Upper lobe of right lung (tissue), 1 donor: ENCODE data around the gene VWF. TPM values are rescaled to one million over a fixed set of nuclear protein-coding genes. Genes with fewer than 3 reads are reported as not detected.
"Not testable (repeated sequence)": the region's sequence is repeated elsewhere in the genome, so short reads cannot be mapped to it uniquely, and the experiment has no call there.

Source experiments
- ATAC-seq: fragments of 200-7000 bp; cut with Tn5 transposase; one replicate; pipeline ENCODE4 v1.9.1; 2020; ENCODE audit warnings: mild to moderate bottlenecking, moderate library complexity
- DNase-seq: peaks from one replicate; pipeline ENCODE4 v3.0.0-alpha.2; 2020
- H3K27ac ChIP-seq: fragments of 200-600 bp; one replicate; pipeline ENCODE4 v1.8.0; 2022
- H3K27me3 ChIP-seq: fragments of 200-600 bp; one replicate; pipeline ENCODE4 v1.8.0; 2022; ENCODE audit warnings: mild to moderate bottlenecking
- H3K36me3 ChIP-seq: fragments of 200-600 bp; one replicate; pipeline ENCODE4 v1.8.0; 2022
- H3K4me1 ChIP-seq: fragments of 200-600 bp; one replicate; pipeline ENCODE4 v1.8.0; 2022
- H3K4me3 ChIP-seq: fragments of 200-600 bp; one replicate; pipeline ENCODE4 v1.8.0; 2022; ENCODE audit warnings: mild to moderate bottlenecking
- H3K9me3 ChIP-seq: fragments of 200-600 bp; one replicate; pipeline ENCODE4 v1.8.0; 2022
- intact Hi-C: fragments of 100-400 bp; cut with DNase I; formaldehyde crosslinking; loops from one replicate; pipeline ENCODE4 v1.11.0; 2022
- total RNA-seq: library from RNA; stranded (reverse); fragmentation: NEBNext Ultra II Directional; extraction: Animal tissue kit (Norgen Biotek cat#: 25700); gene quantifications from one replicate; pipeline ENCODE4 v1.2.1, GENCODE V29; 2021
- TF ChIP-seq, protein P1 (sequence below): fragments of 200-600 bp; IDR thresholded peaks from one replicate; pipeline ENCODE4 v1.8.0; 2022; ENCODE audit warnings: antibody characterized with exemption
- donor health status: DM: no; HTN: yes; CAD: no; lungs with severe emphysema.

Gene VWF
- total RNA-seq, 1 donor from 2014 or later, result 729 TPM

DNA sequence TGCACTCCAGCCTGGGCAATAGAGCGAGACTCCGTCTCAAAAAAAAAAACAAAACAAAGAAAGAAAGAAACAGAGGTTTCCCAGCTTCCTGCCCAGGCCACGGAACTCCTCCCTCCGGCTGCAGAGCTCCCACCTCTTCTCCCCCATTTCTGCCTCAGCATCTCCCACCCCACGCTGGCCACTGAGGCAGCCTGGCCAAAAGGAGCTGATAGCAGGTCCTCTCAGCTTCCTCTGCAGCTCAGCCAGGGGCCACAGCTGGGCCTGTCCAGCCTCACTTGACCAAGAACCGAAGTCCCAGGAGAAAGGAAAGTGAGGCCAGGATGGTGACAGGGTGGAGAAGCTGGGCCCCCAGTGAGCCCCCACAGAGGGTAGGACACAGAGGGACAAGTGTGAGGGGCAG is 42.3 kb upstream of the VWF start:
- H3K27ac ChIP-seq, result peak overlapping the region; percentile 81
- DNase-seq, result peak; percentile 64

DNA sequence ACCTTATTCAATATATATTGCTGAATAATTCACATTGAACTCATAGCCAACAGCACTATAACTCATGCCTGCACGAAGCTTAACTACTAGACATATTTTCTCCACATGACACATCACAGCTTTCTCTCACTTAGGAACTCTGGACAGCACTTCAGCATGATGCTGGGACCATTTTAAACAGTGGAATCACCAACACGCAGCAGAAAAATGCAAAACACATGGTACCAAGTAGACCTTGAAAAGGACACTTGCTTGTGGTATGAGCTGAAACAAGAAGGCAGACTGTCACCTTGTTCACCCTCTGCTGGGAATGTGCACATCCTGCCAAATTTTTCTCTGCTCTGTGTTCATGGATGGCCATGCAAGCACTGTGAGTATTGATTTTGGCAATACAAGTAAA is 40.9 kb upstream of the VWF start:
- no peaks in the 10 kb centered on the region for H3K36me3 ChIP-seq
- TF ChIP-seq, protein P1, sequence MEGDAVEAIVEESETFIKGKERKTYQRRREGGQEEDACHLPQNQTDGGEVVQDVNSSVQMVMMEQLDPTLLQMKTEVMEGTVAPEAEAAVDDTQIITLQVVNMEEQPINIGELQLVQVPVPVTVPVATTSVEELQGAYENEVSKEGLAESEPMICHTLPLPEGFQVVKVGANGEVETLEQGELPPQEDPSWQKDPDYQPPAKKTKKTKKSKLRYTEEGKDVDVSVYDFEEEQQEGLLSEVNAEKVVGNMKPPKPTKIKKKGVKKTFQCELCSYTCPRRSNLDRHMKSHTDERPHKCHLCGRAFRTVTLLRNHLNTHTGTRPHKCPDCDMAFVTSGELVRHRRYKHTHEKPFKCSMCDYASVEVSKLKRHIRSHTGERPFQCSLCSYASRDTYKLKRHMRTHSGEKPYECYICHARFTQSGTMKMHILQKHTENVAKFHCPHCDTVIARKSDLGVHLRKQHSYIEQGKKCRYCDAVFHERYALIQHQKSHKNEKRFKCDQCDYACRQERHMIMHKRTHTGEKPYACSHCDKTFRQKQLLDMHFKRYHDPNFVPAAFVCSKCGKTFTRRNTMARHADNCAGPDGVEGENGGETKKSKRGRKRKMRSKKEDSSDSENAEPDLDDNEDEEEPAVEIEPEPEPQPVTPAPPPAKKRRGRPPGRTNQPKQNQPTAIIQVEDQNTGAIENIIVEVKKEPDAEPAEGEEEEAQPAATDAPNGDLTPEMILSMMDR, result no peak
- H3K4me3 ChIP-seq, result no peak overlapping the region
- DNase-seq, result no peak
- no peaks in the 10 kb centered on the region for H3K9me3 ChIP-seq
- no peaks in the 10 kb centered on the region for H3K27me3 ChIP-seq
- no peak overlapping the region for H3K27ac ChIP-seq
- intact Hi-C loops, result no loop called here
- peaks cover 27% of the 10 kb centered on the region for H3K4me1 ChIP-seq
- no peak for ATAC-seq

More for the DNA sequence above, 42.3 kb upstream of the VWF start:
- H3K4me1 ChIP-seq, result peaks cover 20% of the 10 kb centered on the region
- no peak overlapping the region for H3K4me3 ChIP-seq
- H3K9me3 ChIP-seq, result no peaks in the 10 kb centered on the region
- no peaks in the 10 kb centered on the region for H3K27me3 ChIP-seq
- intact Hi-C loops, result no loop called here
- H3K36me3 ChIP-seq, result no peaks in the 10 kb centered on the region
- TF ChIP-seq, protein P1, result no peak
- no peak for ATAC-seq

DNA sequence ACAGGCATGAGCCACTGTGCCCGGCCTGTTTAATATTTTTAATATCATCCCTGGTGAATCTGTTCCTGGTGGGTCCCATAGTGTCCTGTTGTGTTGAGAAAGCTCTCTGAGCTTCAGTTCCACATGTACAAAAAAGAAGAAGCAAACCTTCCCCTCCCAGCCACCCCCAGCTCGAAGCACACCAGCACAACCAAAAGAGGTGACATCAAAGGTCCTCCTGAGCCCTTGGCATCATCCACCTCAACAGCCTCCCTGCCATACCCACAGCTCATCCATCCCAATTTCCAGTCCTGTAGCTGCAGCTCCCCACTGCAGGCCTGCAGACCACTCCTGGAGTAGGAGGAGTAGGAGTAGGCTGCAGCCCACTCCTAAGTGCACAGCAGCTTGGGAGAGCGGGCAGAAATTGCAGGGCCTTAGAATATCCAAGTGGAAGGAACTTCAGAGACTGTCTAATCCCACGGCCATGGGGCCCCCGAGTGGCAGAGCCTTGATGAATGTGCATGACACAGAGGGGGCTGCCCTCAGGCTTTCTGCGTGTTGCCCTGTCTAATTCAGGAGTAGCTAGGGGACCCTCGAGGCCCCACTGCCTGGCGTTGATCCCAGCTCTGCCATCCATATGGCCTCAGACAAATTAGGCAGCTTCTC is 39.1 kb upstream of the VWF start:
- H3K4me3 ChIP-seq, result no peak overlapping the region
- DNase-seq (peak; percentile 54), ATAC-seq (no peak)
- peaks cover 21% of the 10 kb centered on the region for H3K4me1 ChIP-seq
- no peaks in the 10 kb centered on the region for H3K36me3 ChIP-seq
- intact Hi-C loops, result no loop called here
- TF ChIP-seq, protein P1, result no peak
- no peaks in the 10 kb centered on the region for H3K9me3 ChIP-seq
- H3K27me3 ChIP-seq, result no peaks in the 10 kb centered on the region
- no peak overlapping the region for H3K27ac ChIP-seq

DNA sequence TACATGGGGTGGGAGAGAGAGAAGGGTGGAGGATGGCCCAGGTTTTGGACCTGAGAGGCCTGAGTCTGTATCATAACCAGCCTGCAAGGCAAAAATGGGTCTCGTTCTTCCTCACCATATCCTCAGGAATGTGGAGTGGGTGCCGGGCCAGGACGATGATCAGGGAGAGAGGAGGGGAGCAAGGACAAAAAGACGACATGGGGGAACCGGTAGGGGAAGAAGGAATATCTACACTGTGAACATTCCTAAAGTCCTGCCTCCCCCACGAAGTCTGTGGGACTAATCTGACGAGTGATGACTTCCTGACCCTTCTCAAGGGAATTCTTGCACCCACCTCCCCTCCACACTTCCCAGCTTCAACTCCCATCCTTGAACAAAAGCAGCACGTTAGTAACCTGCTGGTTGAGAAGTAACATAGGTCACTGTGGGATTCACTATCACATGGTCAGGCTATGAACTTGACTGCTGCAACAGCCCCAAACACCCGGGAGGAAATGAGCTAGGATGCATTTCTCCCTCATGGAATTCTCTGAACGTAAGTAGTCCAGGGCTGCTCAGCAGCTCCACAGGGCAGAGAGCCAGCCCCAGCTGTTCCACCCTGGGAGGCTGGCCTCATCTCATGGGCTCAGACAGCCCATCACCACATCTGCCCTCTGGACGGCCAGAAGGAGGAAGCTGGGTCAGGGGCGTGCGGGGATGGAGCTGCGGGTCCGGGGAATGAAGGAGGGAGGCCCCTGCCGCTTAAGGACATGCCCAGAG is 36.8 kb upstream of the VWF start:
- DNase-seq, result peak; percentile 60
- H3K36me3 ChIP-seq, result no peaks in the 10 kb centered on the region
- H3K9me3 ChIP-seq, result no peaks in the 10 kb centered on the region
- no peaks in the 10 kb centered on the region for H3K27me3 ChIP-seq
- peak; percentile 43 for ATAC-seq
- H3K27ac ChIP-seq, result no peak overlapping the region
- intact Hi-C loops, result no loop called here
- H3K4me1 ChIP-seq, result peaks cover 7% of the 10 kb centered on the region
- TF ChIP-seq, protein P1, result no peak
- H3K4me3 ChIP-seq, result no peak overlapping the region

DNA sequence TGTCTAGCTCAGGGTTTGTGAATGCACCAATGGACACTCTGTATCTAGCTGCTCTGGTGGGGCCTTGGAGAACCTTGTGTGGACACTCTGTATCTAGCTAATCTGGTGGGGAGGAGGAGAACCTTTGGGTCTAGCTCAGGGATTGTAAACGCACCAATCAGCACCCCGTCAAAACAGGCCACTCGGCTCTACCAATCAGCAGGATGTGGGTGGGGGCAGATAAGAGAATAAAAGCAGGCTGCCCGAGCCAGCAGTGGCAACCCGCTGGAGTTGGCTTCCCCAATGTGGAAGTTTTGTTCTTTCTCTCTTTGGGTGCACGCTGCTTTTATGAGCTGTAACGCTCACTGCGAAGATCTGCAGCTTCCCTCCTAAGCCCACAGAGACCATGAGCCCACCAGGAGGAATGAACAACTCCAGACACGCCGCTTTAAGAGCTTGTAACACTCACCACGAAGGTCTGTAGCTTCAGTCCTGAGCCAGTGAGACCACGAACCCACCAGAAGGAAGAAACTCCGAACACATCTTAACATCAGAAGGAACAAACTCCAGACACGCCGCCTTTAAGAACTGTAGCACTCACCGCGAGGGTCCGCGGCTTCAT is 35.7 kb upstream of the VWF start:
- DNase-seq, intact Hi-C loops, H3K4me1 ChIP-seq, ATAC-seq, H3K27me3 ChIP-seq, H3K27ac ChIP-seq, H3K4me3 ChIP-seq, H3K9me3 ChIP-seq, H3K36me3 ChIP-seq: not testable (repeated sequence)

DNA sequence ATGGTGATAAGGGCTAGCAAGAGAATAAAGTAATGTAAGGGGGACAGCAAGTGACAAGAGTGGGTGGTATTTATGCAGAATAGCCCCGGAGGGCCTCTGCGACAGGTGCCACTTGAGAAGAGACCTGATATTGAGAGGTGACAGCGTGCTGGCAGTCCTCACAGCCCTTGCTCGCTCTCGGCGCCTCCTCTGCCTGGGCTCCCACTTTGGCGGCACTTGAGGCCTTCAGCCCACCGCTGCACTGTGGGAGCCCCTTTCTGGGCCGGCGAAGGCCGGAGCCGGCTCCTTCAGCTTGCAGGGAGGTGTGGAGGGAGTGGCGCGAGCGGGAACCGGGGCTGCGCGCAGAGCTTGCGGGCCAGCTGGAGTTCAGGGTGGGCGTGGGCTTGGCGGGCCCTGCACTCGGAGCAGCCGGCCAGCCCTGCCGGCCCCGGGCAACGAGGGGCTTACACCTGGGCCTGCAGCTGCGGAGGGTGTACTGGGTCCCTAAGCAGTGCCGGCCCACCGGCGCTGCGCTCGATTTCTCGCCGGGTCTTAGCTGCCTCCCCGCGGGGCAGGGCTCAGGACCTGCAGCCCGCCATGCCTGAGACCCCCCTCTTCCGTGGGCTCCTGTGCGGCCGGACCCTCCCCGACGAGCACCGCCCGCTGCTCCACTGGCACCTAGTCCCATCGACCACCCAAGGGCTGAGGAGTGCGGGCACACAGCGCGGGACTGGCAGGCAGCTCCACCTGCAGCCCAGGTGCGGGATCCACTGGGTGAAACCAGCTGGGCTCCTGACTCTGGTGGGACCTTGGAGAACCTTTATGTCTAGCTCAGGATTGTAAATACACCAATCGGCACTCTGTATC is 34.9 kb upstream of the VWF start:
- H3K36me3 ChIP-seq, H3K27me3 ChIP-seq, ATAC-seq, H3K4me1 ChIP-seq, H3K9me3 ChIP-seq, intact Hi-C loops, H3K27ac ChIP-seq, H3K4me3 ChIP-seq: not testable (repeated sequence)
- peak; percentile 51 for DNase-seq
